ENCODE results near the gene LPCAT1.

Gene LPCAT1

GRCh38 chr5:1529498-1529897, 5.7 kb upstream of the LPCAT1 start:
- no peak for TF ChIP-seq CTCF (IDR thresholded peaks at IDR 0.05; ENCODE audit: insufficient read depth, low read depth, low read length, missing control alignments)
- no peak for DNase-seq (ENCODE audit: low read depth)
- H3K4me3 ChIP-seq (ENCODE audit: low read length): no peak overlapping the region

DNA sequence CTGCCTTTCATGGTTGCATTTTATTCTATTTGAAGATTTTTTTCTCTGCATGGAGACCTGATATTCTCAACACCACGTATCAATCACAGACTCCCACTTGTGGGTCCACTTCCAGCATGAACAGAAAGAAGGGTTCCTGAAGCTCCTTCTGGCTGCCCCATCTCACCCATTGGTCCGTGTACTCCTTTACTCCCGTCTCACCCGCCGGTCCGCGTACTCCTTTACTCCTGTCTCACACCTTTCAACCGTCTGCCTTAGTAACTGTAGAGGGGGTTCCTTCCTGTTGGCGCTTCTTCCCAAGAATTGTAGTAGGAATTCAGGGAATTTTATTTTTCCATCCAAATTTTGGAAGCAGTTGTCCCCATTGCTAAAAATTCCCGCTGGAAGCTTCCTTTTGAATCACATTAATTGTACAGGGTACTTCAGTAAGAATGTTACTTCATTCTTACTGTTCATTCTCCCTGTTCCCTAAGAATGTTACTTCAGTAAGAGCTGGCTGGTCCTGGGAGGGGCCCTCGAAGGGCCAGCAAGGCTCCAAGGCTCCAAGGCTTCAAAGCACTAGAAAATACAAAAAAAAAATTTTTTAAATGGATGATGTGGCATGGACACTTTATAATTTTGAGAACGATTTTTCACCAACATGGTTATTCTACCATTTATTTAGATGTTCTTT, 3.9 kb upstream of the LPCAT1 start:
- no peak overlapping the region for H3K4me3 ChIP-seq (ENCODE audit: low read length)
- TF ChIP-seq CTCF (IDR thresholded peaks at IDR 0.05; ENCODE audit: insufficient read depth, low read depth, low read length, missing control alignments): no peak
- DNase-seq (ENCODE audit: low read depth): no peak

DNA sequence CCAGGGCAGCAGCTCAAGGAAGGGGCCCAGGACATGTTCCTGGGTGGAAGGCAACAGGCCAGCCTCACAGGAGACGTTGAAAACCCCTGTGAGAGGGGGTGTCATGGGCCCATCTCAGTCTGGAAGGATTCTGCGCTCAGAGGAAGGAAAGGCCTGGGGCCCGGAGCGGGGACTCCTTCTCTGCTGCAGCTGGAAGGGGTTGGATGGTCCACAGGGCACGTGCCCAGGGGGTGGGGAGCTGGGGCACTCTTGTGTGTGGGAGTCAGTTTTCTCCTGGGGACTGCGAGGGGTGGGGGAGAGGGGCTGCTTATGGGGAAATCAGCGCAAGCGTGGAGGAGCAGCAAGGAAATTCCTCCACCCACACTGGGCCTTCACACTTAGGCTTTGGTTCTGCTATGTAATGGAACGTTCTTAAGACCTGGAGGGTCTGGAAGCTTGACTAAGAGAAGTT, 2.9 kb upstream of the LPCAT1 start:
- DNase-seq (ENCODE audit: low read depth): no peak

DNA sequence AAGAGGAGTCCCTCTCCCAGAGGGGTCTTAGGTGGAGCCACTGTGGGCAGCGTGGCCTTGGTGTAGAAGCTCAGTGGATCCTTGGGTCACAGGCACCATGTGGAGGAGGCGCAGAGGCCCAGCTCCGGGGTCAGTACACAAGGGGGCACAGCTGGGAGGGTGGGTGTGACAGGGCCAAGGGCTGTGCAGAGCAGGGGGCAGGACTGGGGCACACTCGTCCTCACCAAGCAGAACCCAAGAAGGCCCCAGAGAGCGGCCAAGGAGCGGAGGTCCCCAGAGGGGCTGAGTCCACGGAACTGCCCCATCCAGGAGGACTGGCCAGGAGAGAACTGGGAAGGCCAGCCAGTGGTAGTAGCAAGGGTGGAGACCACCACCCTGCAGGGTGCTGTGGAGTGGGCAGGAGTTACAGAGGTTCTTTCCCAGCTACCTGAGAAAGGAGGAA, 2.5 kb upstream of the LPCAT1 start:
- no peak overlapping the region for H3K4me3 ChIP-seq (ENCODE audit: low read length)
- DNase-seq (ENCODE audit: low read depth): no peak
- no peak for TF ChIP-seq CTCF (IDR thresholded peaks at IDR 0.05; ENCODE audit: insufficient read depth, low read depth, low read length, missing control alignments)

More for the DNA sequence above, 2.9 kb upstream of the LPCAT1 start:
- no peak for TF ChIP-seq CTCF (IDR thresholded peaks at IDR 0.05; ENCODE audit: insufficient read depth, low read depth, low read length, missing control alignments)
- H3K4me3 ChIP-seq (ENCODE audit: low read length): no peak overlapping the region

GRCh38 chr5:1525624-1526189, 1.9 kb upstream of the LPCAT1 start:
- TF ChIP-seq CTCF (IDR thresholded peaks at IDR 0.05; ENCODE audit: insufficient read depth, low read depth, low read length, missing control alignments): no peak
- no peak for DNase-seq (ENCODE audit: low read depth)
- no peak overlapping the region for H3K4me3 ChIP-seq (ENCODE audit: low read length)

GRCh38 chr5:1524799-1525623, 1.3 kb upstream of the LPCAT1 start:
- no peak overlapping the region for H3K4me3 ChIP-seq (ENCODE audit: low read length)
- no peak for TF ChIP-seq CTCF (IDR thresholded peaks at IDR 0.05; ENCODE audit: insufficient read depth, low read depth, low read length, missing control alignments)
- no peak for DNase-seq (ENCODE audit: low read depth)

Measured in epithelial cell of esophagus (primary cell).